HG03571 (cell line): ENCODE data around the gene MRPL18.

Source experiments
- ATAC-seq: cut with Tn5 transposase; IDR thresholded peaks from one replicate; pipeline ENCODE4 v1.9.1; 2021; ENCODE audit not compliant: unreplicated experiment

MRPL18 gene

DNA sequence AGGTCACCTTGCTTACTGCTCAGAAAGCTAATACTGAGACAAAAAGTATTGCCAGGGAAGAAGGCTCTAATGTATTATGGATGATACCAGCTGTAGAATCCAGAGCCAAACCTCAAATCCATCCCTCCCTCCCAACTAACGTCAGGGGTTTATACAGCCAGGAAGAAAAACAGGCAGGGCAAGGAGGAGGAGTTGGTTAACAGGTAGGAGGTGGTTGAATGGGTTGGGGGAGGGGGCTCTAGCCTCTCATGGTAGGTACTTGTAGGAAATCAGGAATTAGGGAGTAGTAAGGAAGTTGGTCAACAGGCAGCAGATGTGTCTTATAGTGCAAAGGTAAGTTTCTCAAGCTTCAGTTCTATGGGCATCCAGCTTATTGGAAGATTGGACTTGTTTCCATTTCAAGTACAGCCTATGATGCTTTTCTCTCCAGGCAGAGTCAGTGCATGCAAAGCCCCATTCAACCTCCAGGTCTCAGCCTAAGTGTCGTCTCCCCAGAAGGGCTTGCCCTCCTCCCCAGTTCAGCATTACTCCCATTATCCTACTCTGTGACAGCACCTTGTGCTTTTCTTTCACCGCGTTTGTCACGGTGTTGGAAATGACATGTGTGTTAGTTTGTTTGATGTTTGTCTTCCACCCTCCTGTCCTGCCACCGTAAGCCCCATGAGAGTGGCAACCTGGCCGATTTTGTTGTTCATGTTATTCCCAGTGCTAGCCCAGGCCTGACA lies 47.9 kb downstream of the MRPL18 start:
- no peak for ATAC-seq

DNA sequence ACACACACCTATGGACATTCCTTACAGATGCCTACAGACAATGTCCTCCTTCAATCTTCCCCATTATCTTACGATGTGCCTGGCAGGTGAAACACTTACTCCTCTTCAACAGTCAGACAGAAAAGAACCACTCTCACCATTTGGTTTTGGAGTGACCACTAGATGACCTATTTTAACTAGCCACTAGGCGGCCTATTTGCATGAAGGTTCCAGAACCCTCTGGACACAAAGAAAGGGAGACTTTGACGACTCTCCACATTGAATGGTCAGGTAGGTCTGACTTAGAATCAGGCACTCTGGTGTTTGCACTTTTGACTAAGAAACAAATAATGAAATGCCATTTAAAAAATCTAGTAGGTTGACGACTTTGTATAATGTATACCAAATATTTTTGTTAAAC lies 51.8 kb downstream of the MRPL18 start:
- ATAC-seq, result no peak

DNA sequence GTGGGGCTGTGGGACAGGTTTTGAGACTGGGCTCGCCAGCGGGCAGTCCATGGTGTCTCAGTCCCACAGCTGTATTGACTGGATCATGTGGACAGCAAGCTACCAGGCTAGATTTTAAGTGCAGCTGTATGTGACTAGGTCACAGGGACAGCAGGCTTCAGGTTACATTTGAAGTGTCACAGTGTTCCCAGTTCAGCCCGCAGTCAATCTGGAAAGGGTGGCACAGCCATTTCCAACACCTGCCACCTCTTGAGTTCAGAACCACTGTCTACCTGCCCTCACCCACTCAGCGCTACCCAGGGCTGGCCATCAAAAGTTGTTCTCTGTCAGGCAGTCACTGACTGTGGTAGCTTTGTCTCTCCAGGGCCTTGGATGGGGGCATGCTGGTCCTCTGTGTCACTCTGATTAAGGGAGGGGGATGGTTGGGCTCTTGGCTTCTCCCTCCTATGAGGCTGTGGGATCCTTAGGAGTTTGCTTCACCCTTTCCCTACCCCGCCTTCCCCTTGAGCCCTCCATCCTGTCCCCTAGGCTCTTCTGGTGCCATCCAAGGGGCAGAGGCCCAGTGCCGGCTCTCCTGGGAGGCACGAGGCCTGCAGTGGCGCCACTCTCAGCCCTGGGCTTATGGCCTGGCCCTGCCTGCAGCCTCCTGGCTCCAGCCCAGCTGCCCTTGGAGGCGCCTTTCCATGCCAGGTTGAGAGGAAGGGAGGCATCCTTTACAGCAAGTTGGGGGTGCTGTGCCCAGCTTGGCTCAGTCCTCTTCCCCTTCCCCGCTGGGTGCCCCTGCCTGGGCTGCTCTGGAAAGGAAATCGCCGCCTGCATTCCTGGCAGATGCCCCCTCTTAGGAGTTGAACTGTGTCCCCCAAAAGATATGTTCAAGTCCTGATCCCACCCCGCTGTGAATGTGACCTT lies 54.7 kb downstream of the MRPL18 start:
- no peak for ATAC-seq
